Thoracic aorta (tissue), 2 donors: Measurements from ENCODE around the gene PLEKHM1. TPM values are rescaled to one million over a fixed set of nuclear protein-coding genes. Genes with fewer than 3 reads are reported as not detected.
"Not testable (repeated sequence)": the region's sequence is repeated elsewhere in the genome, so short reads cannot be mapped to it uniquely, and the experiment has no call there.

Source experiments
- ATAC-seq: fragments of 150-250 bp; one replicate; pipeline ENCODE4 v1.8.0; 2017; ENCODE audit warnings: low read depth; ENCODE audit not compliant: insufficient number of reproducible peaks, low FRiP score
- DNase-seq: peaks from one replicate; pipeline ENCODE4 v3.0.0-alpha.2; 2020; ENCODE audit warnings: low spot score
- H3K27ac ChIP-seq, 2 donors: fragments of 200-600 bp; sonication (generic); 1 replicate in 1 of 2; 2 replicates in 1 of 2; pipeline ENCODE4 v1.5.1; 2016; ENCODE audit warnings: mild to moderate bottlenecking in 2 of 2, moderate library complexity in 2 of 2
- H3K27me3 ChIP-seq: fragments of 200-600 bp; sonication (generic); replicated peaks from 2 replicates; pipeline ENCODE4 v1.6.0; 2016; ENCODE audit warnings: mild to moderate bottlenecking; ENCODE audit not compliant: insufficient read depth
- H3K36me3 ChIP-seq: fragments of 200-600 bp; sonication (generic); one replicate; pipeline ENCODE4 v1.5.1; 2016
- H3K4me1 ChIP-seq, 2 donors: fragments of 200-600 bp; sonication (generic); 1 replicate in 1 of 2; 2 replicates in 1 of 2; pipeline versions ENCODE4 v1.5.1 to v1.6.0; 2016; ENCODE audit warnings: low read depth in 2 of 2, mild to moderate bottlenecking in 1 of 2; ENCODE audit not compliant: control insufficient read depth in 1 of 2
- H3K4me3 ChIP-seq: fragments of 200-600 bp; sonication (generic); 2 replicates; pipeline ENCODE4 v1.5.1; 2016; ENCODE audit warnings: mild to moderate bottlenecking
- H3K9me3 ChIP-seq: fragments of 200-600 bp; sonication (generic); 2 replicates; pipeline ENCODE4 v1.5.1; 2016
- total RNA-seq, 2 donors: library from RNA; depleted of rRNA; stranded (reverse); fragments of >200 nt; gene quantifications; one replicate each; pipeline versions ENCODE4 v1.1.0 to v1.2.3, GENCODE V29; 2016
- TF ChIP-seq, protein P1 (sequence below): fragments of 200-600 bp; sonication (generic); IDR thresholded peaks from one replicate; pipeline ENCODE4 v1.5.1; 2019; ENCODE audit warnings: antibody characterized with exemption

The PLEKHM1 gene
- total RNA-seq, 2 donors from 2014 or later = 64.3 to 134 TPM

DNA sequence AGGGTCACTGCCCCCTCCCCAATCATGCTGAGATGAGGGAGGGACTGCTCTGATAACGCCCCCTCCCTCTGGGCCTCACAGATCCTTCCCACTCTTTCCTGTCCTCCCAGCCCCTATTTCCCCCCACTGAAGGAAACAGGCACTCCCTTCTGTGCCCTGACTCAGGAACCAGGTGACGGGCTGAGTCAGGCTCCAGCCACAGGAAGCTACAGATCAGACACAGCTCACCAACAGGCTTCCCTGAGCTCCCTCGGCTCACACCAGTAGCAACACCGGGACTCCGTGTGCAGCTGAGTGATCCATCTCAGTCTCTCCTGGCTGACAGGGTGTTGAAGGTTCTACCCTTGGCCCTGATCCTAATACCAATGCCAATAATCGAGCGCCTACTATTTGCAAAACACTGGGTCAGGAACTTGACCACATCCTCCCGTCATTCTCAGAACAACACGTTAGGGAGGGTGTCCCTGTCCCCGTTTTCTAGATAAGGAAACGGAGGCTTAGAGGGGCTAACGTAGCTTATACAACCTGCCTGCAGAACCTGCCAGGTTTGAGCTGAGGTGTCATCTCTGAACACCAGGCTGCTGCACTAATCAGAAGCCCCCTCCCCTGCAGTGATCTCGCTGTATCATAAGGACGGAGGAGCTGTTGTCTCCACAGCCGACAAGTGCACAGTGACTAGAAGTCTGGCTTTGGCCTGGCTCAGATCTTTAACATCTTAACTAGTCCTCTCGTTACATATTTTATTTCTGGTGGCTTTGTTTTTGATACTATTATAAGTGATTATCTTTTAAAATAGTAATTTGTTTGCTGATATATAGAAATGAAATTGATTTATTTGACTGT is 44.4 kb downstream of the PLEKHM1 start:
- DNase-seq, H3K27ac ChIP-seq, H3K9me3 ChIP-seq, H3K27me3 ChIP-seq, ATAC-seq, H3K4me1 ChIP-seq, H3K4me3 ChIP-seq: not testable (repeated sequence)
- H3K36me3 ChIP-seq = peaks cover 25% of the 10 kb centered on the region

DNA sequence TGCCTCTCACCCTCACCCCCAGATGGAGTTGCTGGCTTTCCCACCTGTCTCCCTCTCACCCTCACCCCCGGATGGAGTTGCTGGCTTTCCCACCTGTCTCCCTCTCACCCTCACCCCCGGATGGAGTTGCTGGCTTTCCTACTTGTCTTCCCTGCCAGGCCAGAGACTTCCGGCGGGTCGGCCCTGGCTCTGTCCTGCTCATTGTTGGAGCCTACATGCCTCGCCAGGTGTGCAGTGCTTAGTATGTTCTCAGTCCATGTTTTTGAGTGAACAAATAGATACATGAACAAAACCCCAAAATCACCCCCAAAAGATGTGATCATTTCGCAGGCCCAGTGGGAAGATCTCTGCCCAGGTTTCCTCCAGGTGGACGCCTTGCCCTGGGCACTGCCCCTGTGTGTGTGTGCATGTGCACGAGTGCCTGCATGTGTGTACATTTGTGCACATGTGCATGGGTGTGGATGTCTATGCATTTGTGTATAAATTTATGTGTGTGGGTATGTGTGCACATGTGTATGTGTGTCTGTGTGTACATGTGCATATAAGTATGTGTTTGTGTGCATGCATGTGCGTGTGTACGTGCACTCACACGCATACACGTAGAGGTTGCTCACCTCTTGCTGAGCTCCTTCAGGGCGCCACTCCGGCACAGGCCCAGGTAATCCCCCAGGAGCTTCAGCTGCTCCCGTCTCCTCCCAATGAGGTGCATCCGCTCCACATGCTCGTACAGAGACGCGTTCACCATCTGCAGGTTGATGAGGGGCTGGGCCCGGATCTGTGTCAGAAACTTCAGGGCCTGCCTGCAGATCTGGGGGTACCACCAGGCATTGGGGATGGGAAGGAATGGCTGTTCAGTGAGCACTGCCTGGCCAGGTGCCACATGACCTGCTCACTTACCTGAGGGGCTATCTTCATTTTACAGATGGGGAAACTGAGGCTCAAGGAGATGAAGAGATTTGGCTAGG is 45.4 kb downstream of the PLEKHM1 start:
- not testable (repeated sequence) for H3K27ac ChIP-seq, ATAC-seq, H3K4me3 ChIP-seq, H3K9me3 ChIP-seq, H3K4me1 ChIP-seq, DNase-seq, H3K27me3 ChIP-seq
- peaks cover 23% of the 10 kb centered on the region for H3K36me3 ChIP-seq

DNA sequence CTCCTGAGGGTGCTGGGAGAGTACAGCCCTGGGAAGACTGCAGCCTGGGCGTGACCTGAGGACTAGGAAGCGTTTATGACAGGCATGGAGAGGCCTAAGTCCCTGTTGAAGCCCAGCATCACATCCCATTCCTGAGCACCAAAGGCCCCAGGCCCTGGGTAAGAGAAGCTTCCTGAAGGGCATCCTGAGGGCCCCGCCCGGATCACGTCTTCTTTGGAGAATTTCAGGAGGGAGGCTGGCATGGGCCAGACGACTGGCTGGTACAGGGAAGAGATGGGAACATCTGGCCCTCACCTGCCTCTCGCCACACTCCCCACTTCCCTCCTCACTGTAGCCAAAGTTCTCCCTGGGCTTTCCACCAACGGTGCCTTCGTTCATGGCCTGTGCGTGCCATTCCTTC is 46.2 kb downstream of the PLEKHM1 start:
- H3K9me3 ChIP-seq, DNase-seq, ATAC-seq, H3K27ac ChIP-seq, H3K27me3 ChIP-seq, H3K4me1 ChIP-seq, H3K4me3 ChIP-seq: not testable (repeated sequence)
- H3K36me3 ChIP-seq = peaks cover 23% of the 10 kb centered on the region

DNA sequence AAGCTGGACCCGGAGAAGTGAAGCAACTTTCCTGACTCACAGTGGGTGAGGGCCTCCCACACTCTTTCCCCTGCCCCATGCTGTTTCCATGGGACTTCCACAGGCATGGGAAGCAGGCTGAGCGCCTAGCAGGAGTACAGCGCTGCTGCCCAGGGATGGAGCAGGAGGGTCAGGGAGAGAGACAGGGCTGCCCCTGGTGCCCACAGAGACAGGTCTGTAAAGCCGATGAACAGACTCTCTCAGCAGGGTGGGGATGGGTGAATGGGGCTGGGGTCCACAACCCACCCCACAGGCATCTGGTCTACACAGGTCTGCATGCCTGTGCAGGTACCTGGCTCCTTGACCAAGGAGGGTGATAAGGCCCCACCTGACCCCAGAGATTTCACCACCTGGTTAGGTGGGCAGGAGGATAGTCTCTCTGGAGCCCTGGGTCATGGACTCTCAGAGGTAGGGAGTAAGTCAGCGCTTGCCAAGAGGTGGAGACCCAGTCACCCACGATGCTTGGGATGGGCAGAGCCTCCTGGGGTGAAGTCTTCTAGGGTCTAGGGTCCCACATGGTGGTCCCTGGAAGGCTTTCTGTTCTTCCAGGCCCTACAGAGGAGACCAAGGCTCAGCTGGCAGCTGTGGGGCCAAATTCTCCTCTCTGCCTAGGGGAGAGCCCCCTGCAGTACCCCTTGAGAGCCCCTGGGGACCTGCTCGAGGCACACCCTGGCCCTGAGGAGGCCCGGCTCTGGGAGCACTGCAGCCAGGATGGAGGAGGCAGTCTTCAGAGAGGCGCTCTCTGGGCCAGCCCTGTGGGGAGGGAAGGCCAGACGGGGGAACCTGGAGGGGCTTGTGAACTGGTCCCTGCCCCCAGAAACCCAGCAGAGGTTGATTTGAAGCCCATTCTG is 46.9 kb downstream of the PLEKHM1 start:
- not testable (repeated sequence) for H3K27ac ChIP-seq, H3K4me1 ChIP-seq, H3K27me3 ChIP-seq, DNase-seq, H3K4me3 ChIP-seq, H3K9me3 ChIP-seq, ATAC-seq
- H3K36me3 ChIP-seq = peaks cover 30% of the 10 kb centered on the region

DNA sequence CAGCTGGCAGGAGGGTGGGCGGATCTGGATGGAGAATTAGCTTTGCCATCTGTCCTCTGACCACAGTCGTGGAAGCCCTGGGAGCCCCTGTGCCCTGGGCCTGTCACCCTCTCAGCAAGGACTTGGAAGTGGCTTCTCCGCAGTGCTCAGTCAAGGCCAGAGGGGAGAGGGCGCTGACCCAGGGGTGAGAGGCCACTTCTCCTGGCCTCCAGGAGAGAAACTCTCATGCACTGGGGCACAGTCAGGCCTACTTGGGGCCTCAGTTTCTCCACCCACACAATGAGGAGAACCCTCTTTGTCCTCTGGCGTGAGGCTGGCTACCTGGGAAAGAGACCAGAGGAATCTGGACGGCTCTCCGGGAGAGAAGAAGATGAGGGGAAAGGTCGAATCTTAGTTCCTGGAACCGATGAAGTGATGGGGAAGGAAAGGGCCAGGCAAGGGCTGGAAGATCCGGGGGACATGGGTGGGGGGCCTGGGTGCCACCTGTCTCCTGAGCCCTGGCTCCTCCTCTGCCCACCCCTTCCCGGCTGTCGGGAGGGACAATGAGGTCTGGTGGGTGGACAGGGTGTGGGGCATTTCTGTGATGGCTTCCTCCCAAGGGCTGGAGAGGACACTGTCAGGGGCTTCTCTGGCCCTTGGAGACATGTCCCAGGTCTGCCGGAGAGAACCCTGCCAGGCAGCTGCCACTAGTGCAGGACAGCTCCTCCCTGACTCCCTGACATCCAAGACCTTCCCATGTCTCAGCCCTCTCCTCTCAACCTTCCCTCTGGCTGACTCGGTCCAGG is 48.8 kb downstream of the PLEKHM1 start:
- DNase-seq (no peak), ATAC-seq (no peak)
- Histone ChIP-seq H3K27me3 (no peaks in the 10 kb centered on the region), H3K4me3 (no peak overlapping the region), H3K36me3 (peaks cover 39% of the 10 kb centered on the region), H3K9me3 (no peaks in the 10 kb centered on the region), H3K27ac (no peak overlapping the region), H3K4me1 (no peaks in the 10 kb centered on the region)
- TF ChIP-seq, protein P1, sequence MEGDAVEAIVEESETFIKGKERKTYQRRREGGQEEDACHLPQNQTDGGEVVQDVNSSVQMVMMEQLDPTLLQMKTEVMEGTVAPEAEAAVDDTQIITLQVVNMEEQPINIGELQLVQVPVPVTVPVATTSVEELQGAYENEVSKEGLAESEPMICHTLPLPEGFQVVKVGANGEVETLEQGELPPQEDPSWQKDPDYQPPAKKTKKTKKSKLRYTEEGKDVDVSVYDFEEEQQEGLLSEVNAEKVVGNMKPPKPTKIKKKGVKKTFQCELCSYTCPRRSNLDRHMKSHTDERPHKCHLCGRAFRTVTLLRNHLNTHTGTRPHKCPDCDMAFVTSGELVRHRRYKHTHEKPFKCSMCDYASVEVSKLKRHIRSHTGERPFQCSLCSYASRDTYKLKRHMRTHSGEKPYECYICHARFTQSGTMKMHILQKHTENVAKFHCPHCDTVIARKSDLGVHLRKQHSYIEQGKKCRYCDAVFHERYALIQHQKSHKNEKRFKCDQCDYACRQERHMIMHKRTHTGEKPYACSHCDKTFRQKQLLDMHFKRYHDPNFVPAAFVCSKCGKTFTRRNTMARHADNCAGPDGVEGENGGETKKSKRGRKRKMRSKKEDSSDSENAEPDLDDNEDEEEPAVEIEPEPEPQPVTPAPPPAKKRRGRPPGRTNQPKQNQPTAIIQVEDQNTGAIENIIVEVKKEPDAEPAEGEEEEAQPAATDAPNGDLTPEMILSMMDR = no peak

DNA sequence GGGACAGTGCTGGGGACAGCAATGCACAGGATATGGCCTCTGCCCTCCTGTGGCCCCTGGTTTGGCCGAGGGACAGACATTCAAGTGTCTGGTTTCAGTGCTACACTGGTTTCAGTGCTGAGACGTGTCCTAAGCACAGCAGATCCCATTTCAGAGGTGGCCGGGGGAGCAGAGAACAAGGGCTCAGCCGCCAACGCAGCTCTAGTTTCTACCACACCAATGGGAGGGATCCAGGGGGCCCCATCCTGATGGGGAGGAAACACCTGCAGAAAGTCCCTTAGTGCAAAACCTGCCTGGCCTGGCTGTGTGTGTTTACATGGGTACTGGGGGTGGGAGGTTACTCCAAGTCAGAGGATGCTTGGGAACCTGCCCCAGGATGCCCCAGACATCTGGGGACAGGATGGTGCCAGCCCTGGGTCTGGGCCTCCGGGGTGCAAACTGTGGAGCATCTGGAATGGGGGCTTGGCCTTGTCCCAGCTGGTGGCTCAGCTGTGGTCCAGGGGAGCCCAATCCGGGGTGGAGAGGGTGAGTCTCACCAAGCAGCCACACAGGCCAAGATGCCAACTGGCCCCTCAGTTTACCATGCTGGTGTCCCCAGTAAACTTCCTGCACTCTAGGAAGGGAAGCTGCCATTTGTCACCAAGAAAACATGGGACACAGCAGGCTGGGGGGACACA is 49.5 kb downstream of the PLEKHM1 start:
- peaks cover 47% of the 10 kb centered on the region for H3K36me3 ChIP-seq
- not testable (repeated sequence) for ATAC-seq, H3K27ac ChIP-seq, H3K9me3 ChIP-seq, H3K4me1 ChIP-seq, H3K27me3 ChIP-seq, DNase-seq, H3K4me3 ChIP-seq
